GM12864 (cell line): Measurements from ENCODE around the gene RBM38.

Source experiments
- DNase-seq: peaks from one replicate; pipeline ENCODE4 v3.0.0-alpha.2; 2011; ENCODE audit warnings: low read depth
- H3K4me3 ChIP-seq: 2 replicates; pipeline ENCODE4 v1.5.1; 2011; ENCODE audit warnings: mild to moderate bottlenecking, low read depth, low read length, control low read depth
- CTCF ChIP-seq: IDR thresholded peaks from 2 replicates; pipeline ENCODE4 v1.5.1; 2011; ENCODE audit warnings: low read depth, mild to moderate bottlenecking, moderate library complexity, low read length, control low read depth, inconsistent platforms; ENCODE audit errors: missing control alignments

RBM38 gene

DNA sequence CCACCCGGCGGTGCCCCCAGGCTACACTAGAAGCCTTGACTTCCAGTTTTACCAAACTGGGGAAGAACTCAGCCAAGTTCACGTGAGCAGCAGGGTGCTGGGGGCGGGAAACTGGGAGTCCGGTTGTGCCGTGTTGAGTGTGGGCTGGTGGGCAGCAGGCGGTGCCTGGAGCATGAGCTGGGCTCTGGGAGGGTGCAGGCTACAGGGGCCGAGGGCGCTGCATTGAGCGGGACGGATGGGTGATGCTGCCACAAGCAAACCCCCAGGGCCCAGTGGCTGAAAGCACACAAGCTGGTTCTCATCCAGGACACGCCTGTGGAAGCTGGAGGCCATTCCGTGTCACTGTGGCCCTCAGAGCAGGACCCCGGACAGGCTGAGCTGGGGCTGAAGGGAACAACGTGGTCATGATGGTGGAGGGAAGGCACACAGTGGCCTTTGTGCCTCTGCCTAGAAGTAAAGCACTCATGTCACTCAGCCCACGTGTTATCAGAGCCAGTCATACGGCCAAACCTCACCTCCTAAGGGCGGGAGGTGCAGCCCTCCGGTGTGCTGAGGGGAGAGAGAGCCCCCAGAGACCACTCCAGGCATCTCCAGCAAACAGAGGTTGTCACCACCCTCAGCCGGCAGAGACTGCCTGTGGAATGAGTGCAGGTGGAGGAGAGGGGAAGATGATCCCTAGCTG is 29.5 kb downstream of the RBM38 start:
- DNase-seq, result no peak
- H3K4me3 ChIP-seq, result no peak overlapping the region
- no peak for TF ChIP-seq CTCF

DNA sequence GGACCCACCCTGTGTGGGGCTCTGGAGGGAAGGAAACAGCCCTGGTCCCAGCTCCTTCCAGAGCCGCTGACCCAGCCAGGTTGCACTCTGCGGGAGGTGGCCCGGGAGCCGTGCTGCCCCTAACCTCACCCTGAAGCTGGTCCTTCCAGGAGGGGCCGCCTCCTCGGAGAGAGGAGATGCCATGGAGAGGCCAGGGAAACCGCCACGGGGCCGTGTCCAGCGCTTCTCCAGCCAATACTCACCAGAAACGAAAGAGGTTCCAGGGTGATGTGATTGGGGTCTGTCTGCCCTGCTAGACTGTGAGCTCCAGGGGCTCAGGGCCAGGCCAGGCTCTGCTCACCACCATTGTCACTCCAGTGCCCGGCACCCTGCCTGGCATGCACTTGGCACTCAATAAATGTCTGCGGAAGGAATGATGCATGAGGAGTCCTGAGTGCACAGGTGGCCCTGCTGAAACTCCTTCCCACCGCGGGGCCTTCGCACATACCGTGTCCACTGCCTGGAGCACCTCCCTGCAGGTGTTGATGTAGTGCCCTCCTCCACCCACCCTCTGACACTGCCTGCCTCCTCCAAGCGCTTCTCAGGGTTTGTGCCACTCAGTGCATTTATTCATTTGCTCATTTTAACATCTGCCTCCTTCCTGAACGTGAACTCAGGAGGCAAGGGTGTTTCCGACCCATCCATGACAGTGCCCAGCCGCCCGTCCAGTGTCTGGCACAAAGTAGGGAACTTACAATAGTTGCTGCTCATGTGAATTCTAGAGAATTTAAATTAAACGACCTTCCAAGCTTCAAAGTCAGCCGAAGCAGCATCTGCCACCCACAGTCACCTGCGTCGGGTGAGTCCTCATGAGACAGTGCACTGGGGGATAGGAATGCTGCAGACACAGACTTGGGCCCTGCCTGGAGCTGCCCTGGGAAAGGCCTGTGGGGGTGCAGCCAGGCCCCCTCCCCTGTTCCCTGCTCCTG is 30.3 kb downstream of the RBM38 start:
- no peak for DNase-seq
- no peak overlapping the region for H3K4me3 ChIP-seq
- no peak for TF ChIP-seq CTCF

- H3K4me3 ChIP-seq, result no peak overlapping the region
- TF ChIP-seq CTCF, result no peak
- DNase-seq, result no peak
These were observed 31.1 kb downstream of the RBM38 start for GRCh38 chr20:57422254-57422653.

- H3K4me3 ChIP-seq, result peak overlapping the region; percentile 3; the same call in 1 of the 2 replicates
- TF ChIP-seq CTCF, result no peak
- DNase-seq, result no peak
These were observed 34.2 kb downstream of the RBM38 start for GRCh38 chr20:57425150-57426013.

DNA sequence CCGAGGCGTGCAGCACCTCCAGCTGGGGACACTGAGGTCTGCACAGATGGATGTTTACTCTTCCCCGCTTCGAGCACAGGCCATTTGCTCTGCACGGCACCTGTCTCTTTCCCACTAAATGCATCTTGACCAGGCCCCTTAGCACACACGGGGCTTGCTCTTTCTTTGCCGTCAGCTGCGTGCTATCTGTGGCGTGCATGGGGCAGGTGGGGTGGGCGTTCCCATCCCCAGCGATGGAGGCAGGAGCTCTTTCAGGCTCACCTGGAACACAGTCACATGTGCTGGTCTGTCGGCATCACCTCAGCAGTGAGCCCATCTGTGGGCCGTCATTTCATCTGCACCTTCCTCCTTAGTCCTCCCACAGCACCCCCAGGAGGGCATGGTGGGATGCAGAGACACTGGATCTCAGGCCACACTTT is 35.1 kb downstream of the RBM38 start:
- no peak for DNase-seq
- H3K4me3 ChIP-seq, result no peak overlapping the region
- TF ChIP-seq CTCF, result no peak

GRCh38 chr20:57426831-57427230 is 35.6 kb downstream of the RBM38 start:
- H3K4me3 ChIP-seq, result no peak overlapping the region
- DNase-seq, result no peak
- no peak for TF ChIP-seq CTCF
